HepG2 (cell line): ENCODE data around the gene RPL3. TPM values are rescaled to one million over a fixed set of nuclear protein-coding genes. Genes with fewer than 3 reads are reported as not detected.

Experiments used
- ARNTL ChIP-seq: sonication (generic); formaldehyde crosslinking; IDR thresholded peaks from 2 replicates; pipeline ENCODE4 v1.4.0; 2020; ENCODE audit warnings: mild to moderate bottlenecking, missing genetic modification reagents
- ASH2L ChIP-seq: fragments of 300-600, 200-600 bp; sonication (generic); IDR thresholded peaks from 2 replicates; pipeline ENCODE4 v1.7.0; 2017; ENCODE audit warnings: low read depth, mild to moderate bottlenecking, moderate library complexity, mixed read lengths, low read length; ENCODE audit not compliant: insufficient read length
- BRCA1 ChIP-seq: sonication (generic); formaldehyde crosslinking; IDR thresholded peaks from 2 replicates; pipeline ENCODE4 v1.4.0; 2020; ENCODE audit warnings: missing genetic modification reagents
- EP300 ChIP-seq, 3 experiments: sonication (generic) in 1 of 3; formaldehyde crosslinking in 1 of 3; IDR thresholded peaks; 2 replicates each; pipeline versions ENCODE4 v1.5.1 to v1.6.1; 2011 to 2020; ENCODE audit warnings: low read depth in 2 of 3, low read length in 2 of 3, borderline replicate concordance in 1 of 3, improper control_type of control experiment in 1 of 3, mild to moderate bottlenecking in 1 of 3, missing genetic modification reagents in 1 of 3, moderate library complexity in 1 of 3
- FOXK1 ChIP-seq: sonication (generic); formaldehyde crosslinking; IDR thresholded peaks from 2 replicates; pipeline ENCODE4 v1.4.0; 2020; ENCODE audit warnings: low read depth, missing genetic modification reagents, borderline replicate concordance
- HMGXB4 ChIP-seq, 2 experiments: sonication (generic) in 1 of 2; formaldehyde crosslinking in 1 of 2; IDR thresholded peaks; 2 replicates each; pipeline versions ENCODE4 v1.4.0 to v1.6.1; 2018 to 2020; ENCODE audit warnings: missing genetic modification reagents in 2 of 2, borderline replicate concordance in 1 of 2, low read depth in 1 of 2, mild to moderate bottlenecking in 1 of 2, missing biosample characterization in 1 of 2
- HOXA5 ChIP-seq: sonication (generic); formaldehyde crosslinking; IDR thresholded peaks from 2 replicates; pipeline ENCODE4 v1.4.0; 2020; ENCODE audit warnings: missing genetic modification reagents
- HOXD1 ChIP-seq: sonication (generic); formaldehyde crosslinking; IDR thresholded peaks from 2 replicates; pipeline ENCODE4 v1.5.0; 2020; ENCODE audit warnings: missing genetic modification reagents
- IRF2 ChIP-seq: IDR thresholded peaks from 2 replicates; pipeline ENCODE4 v1.6.1; 2018; ENCODE audit warnings: missing genetic modification reagents, missing compliant biosample characterization
- MAZ ChIP-seq, 2 experiments: sonication (generic) in 1 of 2; formaldehyde crosslinking in 1 of 2; IDR thresholded peaks; 2 replicates each; pipeline versions ENCODE4 v1.5.0 to v1.6.1; 2012 to 2020; ENCODE audit warnings: low read depth in 2 of 2, mild to moderate bottlenecking in 2 of 2, borderline replicate concordance in 1 of 2, improper control_type of control experiment in 1 of 2, low read length in 1 of 2, missing genetic modification reagents in 1 of 2, moderate library complexity in 1 of 2
- NAIF1 ChIP-seq: sonication (generic); formaldehyde crosslinking; IDR thresholded peaks from 2 replicates; pipeline ENCODE4 v1.5.0; 2020; ENCODE audit warnings: mild to moderate bottlenecking, missing genetic modification reagents, borderline replicate concordance
- NR2F6 ChIP-seq, 2 experiments: IDR thresholded peaks; 2 replicates each; pipeline ENCODE4 v1.6.1; 2016; ENCODE audit warnings: antibody characterized with exemption in 1 of 2, mild to moderate bottlenecking in 1 of 2
- RARA ChIP-seq: IDR thresholded peaks from 2 replicates; pipeline ENCODE4 v1.6.1; 2016; ENCODE audit warnings: missing genetic modification reagents, missing compliant biosample characterization
- SNAPC5 ChIP-seq: sonication (generic); formaldehyde crosslinking; IDR thresholded peaks from 2 replicates; pipeline ENCODE4 v1.8.1; 2023; ENCODE audit warnings: mild to moderate bottlenecking, missing genetic modification reagents, borderline replicate concordance
- SOX6 ChIP-seq, 2 experiments: fragments of 450-650 bp in 1 of 2; sonication (generic) in 1 of 2; formaldehyde crosslinking in 1 of 2; IDR thresholded peaks; 2 replicates each; pipeline versions ENCODE4 v1.4.0 to v1.6.1; 2017 to 2020; ENCODE audit warnings: antibody characterized with exemption in 1 of 2, mild to moderate bottlenecking in 1 of 2, missing genetic modification reagents in 1 of 2
- ZNF142 ChIP-seq: sonication (generic); formaldehyde crosslinking; IDR thresholded peaks from 2 replicates; pipeline ENCODE4 v1.4.0; 2020; ENCODE audit warnings: missing genetic modification reagents
- ZNF260 ChIP-seq: sonication (generic); formaldehyde crosslinking; IDR thresholded peaks from 2 replicates; pipeline ENCODE4 v1.4.0; 2020; ENCODE audit warnings: missing genetic modification reagents, low read depth, mild to moderate bottlenecking, borderline replicate concordance
- ZNF333 ChIP-seq: sonication (generic); formaldehyde crosslinking; IDR thresholded peaks from 2 replicates; pipeline ENCODE4 v1.4.0; 2020; ENCODE audit warnings: mild to moderate bottlenecking, missing genetic modification reagents, borderline replicate concordance
- ZNF713 ChIP-seq: sonication (generic); formaldehyde crosslinking; IDR thresholded peaks from 2 replicates; pipeline ENCODE4 v1.4.0; 2020; ENCODE audit warnings: mild to moderate bottlenecking, missing genetic modification reagents
- ZNF839 ChIP-seq: sonication (generic); formaldehyde crosslinking; IDR thresholded peaks from 2 replicates; pipeline ENCODE4 v1.4.0; 2020; ENCODE audit warnings: missing genetic modification reagents, mild to moderate bottlenecking, borderline replicate concordance
- polyA plus RNA-seq, 8 experiments: library from polyadenylated mRNA; depleted of rRNA in 3 of 8; stranded (reverse) in 7 of 8; unstranded in 1 of 8; fragments of >200 nt; fragmentation: Illumina TruSeq in 4 of 8; extraction: Trizol in 4 of 8; gene quantifications; 2 replicates each; pipeline versions ENCODE4 v1.2.1 to v1.2.3, GENCODE V29; 2011 to 2016; ENCODE audit warnings: low read depth in 4 of 8, missing spikeins in 1 of 8, mixed read lengths in 1 of 8; ENCODE audit not compliant: insufficient read depth in 1 of 8
- total RNA-seq, 5 experiments: library from RNA; depleted of rRNA; stranded (reverse); fragments of >200 nt; fragmentation: Illumina TruSeq; extraction: Trizol; gene quantifications; 2 replicates each; pipeline ENCODE4 v1.2.3, GENCODE V29; 2016; ENCODE audit warnings: low read depth in 1 of 5

Gene RPL3
- total and polyA plus RNA-seq, 2 of the 13 experiments (the other 11 are each of a cell fraction or from before 2014, with no cell fraction given), result 1,051 to 3,279 TPM

GRCh38 chr22:39303358-39303757 lies 16.1 kb downstream of the RPL3 start (continued):
- TF ChIP-seq ZNF333 (CRISPR knock-in tag), result 0 out of 2 replicates have a peak, but pooled peaks have one; percentile 12
- peak; percentile 80; the same call in 1 of the 2 replicates for TF ChIP-seq BRCA1 (CRISPR knock-in tag)
- TF ChIP-seq FOXK1, result peak; percentile 46; the same call in 1 of the 2 replicates
- TF ChIP-seq SNAPC5 (CRISPR knock-in tag), result peak; percentile 25; the same call in 1 of the 2 replicates
- TF ChIP-seq MAZ (IDR thresholded peaks at IDR 0.05; ENCODE audit: borderline replicate concordance, low read depth, low read length), result no peak
- 0 out of 2 replicates have a peak, but pooled peaks have one; percentile 37 for TF ChIP-seq MAZ (CRISPR knock-in tag; IDR thresholded peaks at IDR 0.05; ENCODE audit: low read depth)
- TF ChIP-seq NR2F6 (IDR thresholded peaks at IDR 0.05), result peak; percentile 47; the same call in 1 of the 2 replicates
- TF ChIP-seq NR2F6 (CRISPR knock-in tag; IDR thresholded peaks at IDR 0.05), result peak; percentile 82
- no peak; the same call in 1 of the 2 replicates for TF ChIP-seq NAIF1 (CRISPR knock-in tag)
- TF ChIP-seq SOX6 (IDR thresholded peaks at IDR 0.05), result no peak
- TF ChIP-seq SOX6 (CRISPR knock-in tag; IDR thresholded peaks at IDR 0.05), result peak; percentile 86
- peak; percentile 68; the same call in 1 of the 2 replicates for TF ChIP-seq HOXD1 (CRISPR knock-in tag)
- no peak for TF ChIP-seq ZNF260 (CRISPR knock-in tag)
- peak in 1 of 2 experiments; percentile 68; a peak in 2 of 4 replicates for TF ChIP-seq HMGXB4 (CRISPR knock-in tag; IDR thresholded peaks at IDR 0.05; ENCODE audit: borderline replicate concordance in 1 of 2, low read depth in 1 of 2)
- peak; percentile 80; the same call in 1 of the 2 replicates for TF ChIP-seq ZNF142
- TF ChIP-seq ZNF713 (CRISPR knock-in tag), result no peak
- peak in 1 of 2 experiments; percentile 73; a peak in 2 of 4 replicates for TF ChIP-seq EP300 (IDR thresholded peaks at IDR 0.05; ENCODE audit: low read depth in 2 of 2, low read length in 2 of 2)
- peak; percentile 34; the same call in 1 of the 2 replicates for TF ChIP-seq EP300 (CRISPR knock-in tag; IDR thresholded peaks at IDR 0.05; ENCODE audit: borderline replicate concordance)
- TF ChIP-seq ASH2L, result peak; percentile 14
- peak; percentile 62 for TF ChIP-seq IRF2
- TF ChIP-seq ARNTL (CRISPR knock-in tag), result peak; percentile 100
- TF ChIP-seq ZNF839 (CRISPR knock-in tag), result no peak
- TF ChIP-seq RARA (CRISPR knock-in tag), result peak; percentile 87
- peak; percentile 46; the same call in 1 of the 2 replicates for TF ChIP-seq HOXA5 (CRISPR knock-in tag)
